Thoracic aorta (tissue), 2 donors: ENCODE measurements around the gene GTF2H1. TPM values are rescaled to one million over a fixed set of nuclear protein-coding genes. Genes with fewer than 3 reads are reported as not detected.

Experiments used
- ATAC-seq: fragments of 150-250 bp; one replicate; pipeline ENCODE4 v1.8.0; 2017; ENCODE audit warnings: low read depth; ENCODE audit not compliant: insufficient number of reproducible peaks, low FRiP score
- DNase-seq: peaks from one replicate; pipeline ENCODE4 v3.0.0-alpha.2; 2020; ENCODE audit warnings: low spot score
- H3K27ac ChIP-seq, 2 donors: fragments of 200-600 bp; sonication (generic); 1 replicate in 1 of 2; 2 replicates in 1 of 2; pipeline ENCODE4 v1.5.1; 2016; ENCODE audit warnings: mild to moderate bottlenecking in 2 of 2, moderate library complexity in 2 of 2
- H3K27me3 ChIP-seq: fragments of 200-600 bp; sonication (generic); replicated peaks from 2 replicates; pipeline ENCODE4 v1.6.0; 2016; ENCODE audit warnings: mild to moderate bottlenecking; ENCODE audit not compliant: insufficient read depth
- H3K36me3 ChIP-seq: fragments of 200-600 bp; sonication (generic); one replicate; pipeline ENCODE4 v1.5.1; 2016
- H3K4me1 ChIP-seq, 2 donors: fragments of 200-600 bp; sonication (generic); 1 replicate in 1 of 2; 2 replicates in 1 of 2; pipeline versions ENCODE4 v1.5.1 to v1.6.0; 2016; ENCODE audit warnings: low read depth in 2 of 2, mild to moderate bottlenecking in 1 of 2; ENCODE audit not compliant: control insufficient read depth in 1 of 2
- H3K4me3 ChIP-seq: fragments of 200-600 bp; sonication (generic); 2 replicates; pipeline ENCODE4 v1.5.1; 2016; ENCODE audit warnings: mild to moderate bottlenecking
- H3K9me3 ChIP-seq: fragments of 200-600 bp; sonication (generic); 2 replicates; pipeline ENCODE4 v1.5.1; 2016
- CTCF ChIP-seq: fragments of 200-600 bp; sonication (generic); IDR thresholded peaks from one replicate; pipeline ENCODE4 v1.5.1; 2019; ENCODE audit warnings: antibody characterized with exemption
- total RNA-seq, 2 donors: library from RNA; depleted of rRNA; stranded (reverse); fragments of >200 nt; gene quantifications; one replicate each; pipeline versions ENCODE4 v1.1.0 to v1.2.3, GENCODE V29; 2016

Gene GTF2H1
- total RNA-seq, 2 donors from 2014 or later, result 32.9 to 58.1 TPM

- DNase-seq, result no peak
Observed at GRCh38 chr11:18347471-18348125, 25.2 kb downstream of the GTF2H1 start.

GRCh38 chr11:18352581-18352980 lies 30.2 kb downstream of the GTF2H1 start:
- Histone ChIP-seq H3K4me1 (no peaks in the 10 kb centered on the region), H3K4me3 (no peak overlapping the region), H3K36me3 (peaks cover 31% of the 10 kb centered on the region), H3K27ac (no peak overlapping the region), H3K9me3 (no peaks in the 10 kb centered on the region), H3K27me3 (no peaks in the 10 kb centered on the region)
- no peak for TF ChIP-seq CTCF
- ATAC-seq (no peak), DNase-seq (no peak)

More at GRCh38 chr11:18347471-18348125, 25.2 kb downstream of the GTF2H1 start:
- H3K4me3 ChIP-seq, result no peak overlapping the region
- H3K27ac ChIP-seq, result no peak overlapping the region
- peaks cover 27% of the 10 kb centered on the region for H3K36me3 ChIP-seq
- no peaks in the 10 kb centered on the region for H3K27me3 ChIP-seq
- no peaks in the 10 kb centered on the region for H3K4me1 ChIP-seq
- no peak for TF ChIP-seq CTCF
- ATAC-seq, result no peak
- H3K9me3 ChIP-seq, result no peaks in the 10 kb centered on the region

GRCh38 chr11:18358646-18359045 lies 36.3 kb downstream of the GTF2H1 start:
- ATAC-seq, result no peak

GRCh38 chr11:18361154-18361553 lies 38.8 kb downstream of the GTF2H1 start:
- Histone ChIP-seq H3K4me1 (no peaks in the 10 kb centered on the region), H3K27me3 (no peaks in the 10 kb centered on the region), H3K9me3 (no peaks in the 10 kb centered on the region), H3K36me3 (peaks cover 49% of the 10 kb centered on the region), H3K4me3 (no peak overlapping the region), H3K27ac (no peak overlapping the region)
- DNase-seq (no peak), ATAC-seq (no peak)
- no peak for TF ChIP-seq CTCF

More at GRCh38 chr11:18358646-18359045, 36.3 kb downstream of the GTF2H1 start:
- Histone ChIP-seq H3K36me3 (peaks cover 41% of the 10 kb centered on the region), H3K4me1 (no peaks in the 10 kb centered on the region), H3K27ac (no peak overlapping the region), H3K4me3 (no peak overlapping the region), H3K27me3 (no peaks in the 10 kb centered on the region), H3K9me3 (no peaks in the 10 kb centered on the region)
- no peak for DNase-seq
- no peak for TF ChIP-seq CTCF

GRCh38 chr11:18364495-18365073 lies 42.2 kb downstream of the GTF2H1 start:
- no peaks in the 10 kb centered on the region for H3K4me1 ChIP-seq
- H3K27ac ChIP-seq, result no peak overlapping the region
- H3K4me3 ChIP-seq, result no peak overlapping the region
- H3K36me3 ChIP-seq, result peaks cover 40% of the 10 kb centered on the region
- ATAC-seq, result no peak
- TF ChIP-seq CTCF, result no peak
- no peaks in the 10 kb centered on the region for H3K27me3 ChIP-seq
- H3K9me3 ChIP-seq, result no peaks in the 10 kb centered on the region
- DNase-seq, result no peak
